Measurements from ENCODE around the gene ANKMY1.

GRCh38 chr2:240503848-240504247 is 53.9 kb downstream of the ANKMY1 start:
- no peak for TF ChIP-seq YY1 (IDR thresholded peaks at IDR 0.05; ENCODE audit: insufficient read depth, insufficient read length)
- TF ChIP-seq ZNF274 (IDR thresholded peaks at IDR 0.05; ENCODE audit: low read depth, low read length): no peak

Data from NT2/D1 (cell line).